HG02870 (cell line): ENCODE results near the gene SBF2.
"Not testable (repeated sequence)": the region's sequence is repeated elsewhere in the genome, so short reads cannot be mapped to it uniquely, and the experiment has no call there.

ENCODE experiments used
- ATAC-seq: cut with Tn5 transposase; IDR thresholded peaks from one replicate; pipeline ENCODE4 v1.9.1; 2021; ENCODE audit warnings: mild to moderate bottlenecking, moderate library complexity; ENCODE audit not compliant: unreplicated experiment

The SBF2 gene

GRCh38 chr11:10205928-10206327, 88.1 kb downstream of the SBF2 start:
- ATAC-seq = no peak

- no peak for ATAC-seq
Measured at GRCh38 chr11:10204021-10204420, 90.0 kb downstream of the SBF2 start.

- no peak for ATAC-seq
Measured at GRCh38 chr11:10201343-10201742, 92.7 kb downstream of the SBF2 start.

- no peak for ATAC-seq
Measured at GRCh38 chr11:10197091-10197490, 96.9 kb downstream of the SBF2 start.

- ATAC-seq = no peak
Measured at GRCh38 chr11:10192036-10192435, 102.0 kb downstream of the SBF2 start.

- no peak for ATAC-seq
Measured at GRCh38 chr11:10181811-10182210, 112.2 kb downstream of the SBF2 start.

- ATAC-seq = no peak
Measured at GRCh38 chr11:10164621-10165020, 129.4 kb downstream of the SBF2 start.

- no peak for ATAC-seq
Measured at GRCh38 chr11:10162222-10162621, 131.8 kb downstream of the SBF2 start.

GRCh38 chr11:10160350-10160749, 133.7 kb downstream of the SBF2 start:
- no peak for ATAC-seq

GRCh38 chr11:10158461-10158860, 135.6 kb downstream of the SBF2 start:
- no peak for ATAC-seq

- ATAC-seq = no peak
Measured at GRCh38 chr11:10155793-10156490, 138.1 kb downstream of the SBF2 start.

GRCh38 chr11:10150800-10151199, 143.2 kb downstream of the SBF2 start:
- ATAC-seq = no peak

- ATAC-seq = no peak
Measured at GRCh38 chr11:10149553-10149952, 144.5 kb downstream of the SBF2 start.

- no peak for ATAC-seq
Measured at GRCh38 chr11:10147195-10147594, 146.8 kb downstream of the SBF2 start.

- ATAC-seq = no peak
Measured at GRCh38 chr11:10144954-10145353, 149.1 kb downstream of the SBF2 start.

- ATAC-seq = no peak
Measured at GRCh38 chr11:10139656-10140055, 154.4 kb downstream of the SBF2 start.

GRCh38 chr11:10139143-10139542, 154.9 kb downstream of the SBF2 start:
- ATAC-seq = no peak

- no peak for ATAC-seq
Measured at GRCh38 chr11:10134975-10135481, 159.0 kb downstream of the SBF2 start.

- ATAC-seq = not testable (repeated sequence)
Measured at GRCh38 chr11:10134226-10134625, 159.8 kb downstream of the SBF2 start.

GRCh38 chr11:10133251-10133650, 160.8 kb downstream of the SBF2 start:
- not testable (repeated sequence) for ATAC-seq

- no peak for ATAC-seq
Measured at GRCh38 chr11:10130875-10131274, 163.1 kb downstream of the SBF2 start.

GRCh38 chr11:10129184-10129583, 164.8 kb downstream of the SBF2 start:
- ATAC-seq = not testable (repeated sequence)
